Muscle of back (tissue), 11 donors: ENCODE data around the gene DNAJC16. TPM values are rescaled to one million over a fixed set of nuclear protein-coding genes. Genes with fewer than 3 reads are reported as not detected.
"Not testable (repeated sequence)": the region's sequence is repeated elsewhere in the genome, so short reads cannot be mapped to it uniquely, and the experiment has no call there.

Experiments used
- DNase-seq, 3 donors: peaks; one replicate each; pipeline versions ENCODE4 v3.0.0 to v3.0.0-alpha.2; 2013
- polyA plus RNA-seq, 10 donors: library from polyadenylated mRNA; unstranded; fragments of 120-200 nt; gene quantifications; one replicate each; pipeline ENCODE4 v1.2.1, GENCODE V29; 2013; ENCODE audit not compliant: insufficient read length in 10 of 10

DNAJC16 gene
- polyA plus RNA-seq, 10 donors, result 11.7 to 19.7 (median 15.4) TPM

DNA sequence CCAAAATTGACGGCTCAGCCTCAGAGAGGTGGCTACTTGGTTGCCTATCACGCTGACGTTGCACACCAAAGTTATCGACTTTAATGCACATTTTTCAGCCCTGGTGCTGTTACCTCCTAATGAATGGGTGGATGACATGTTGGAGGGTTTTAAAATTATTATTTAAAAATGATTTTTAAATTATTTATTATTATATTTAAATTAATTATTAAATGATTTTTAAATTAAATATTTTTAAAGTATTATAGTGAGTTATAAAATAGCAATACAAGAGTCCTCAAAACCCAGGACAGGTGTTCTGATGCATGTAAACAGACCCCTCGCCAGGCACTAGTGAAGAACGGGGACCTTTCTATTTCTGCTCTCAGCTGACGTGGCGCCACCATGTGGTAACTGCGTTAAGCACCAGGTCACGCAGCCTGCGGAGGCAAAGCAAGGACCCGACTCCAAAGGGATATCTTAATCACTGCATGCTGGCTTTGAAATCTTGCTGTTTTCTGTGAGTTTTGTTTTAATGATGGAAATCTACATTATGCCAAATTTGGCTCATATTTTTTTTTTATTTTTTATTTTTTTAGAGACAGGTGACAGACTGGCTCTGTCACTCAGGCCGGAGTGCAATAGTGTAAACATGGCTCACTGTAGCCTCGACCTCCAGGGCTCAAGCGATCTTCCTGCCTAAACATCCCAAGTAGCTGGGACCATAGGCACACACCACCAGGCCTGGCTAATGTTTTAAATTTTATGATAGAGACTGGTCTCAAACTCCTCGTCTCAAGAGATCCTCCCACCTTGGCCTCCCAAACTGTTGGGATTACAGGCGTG, 25.2 kb upstream of the DNAJC16 start:
- peak in 1 of 3 donors; percentile 30 for DNase-seq

DNA sequence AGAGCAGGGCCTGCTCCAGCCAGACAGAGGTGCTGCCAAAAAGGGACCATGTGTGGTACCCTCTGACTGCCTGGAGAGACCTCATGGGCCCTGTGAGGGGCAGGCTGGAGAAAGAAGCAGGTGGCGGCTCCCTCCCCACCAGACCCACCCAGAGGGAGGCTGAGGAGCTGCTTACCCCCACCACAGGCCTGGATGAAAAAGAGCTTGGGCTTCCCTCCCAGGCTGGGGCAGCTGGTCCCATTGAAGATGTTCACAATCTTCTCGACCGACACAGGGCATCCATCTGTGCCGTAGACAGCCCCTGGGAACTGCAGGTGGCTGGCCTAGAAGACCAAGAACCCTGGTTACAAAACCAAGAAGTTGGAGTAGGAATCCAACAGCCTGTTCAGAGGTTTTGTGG, 22.2 kb upstream of the DNAJC16 start:
- DNase-seq, result no peak

DNA sequence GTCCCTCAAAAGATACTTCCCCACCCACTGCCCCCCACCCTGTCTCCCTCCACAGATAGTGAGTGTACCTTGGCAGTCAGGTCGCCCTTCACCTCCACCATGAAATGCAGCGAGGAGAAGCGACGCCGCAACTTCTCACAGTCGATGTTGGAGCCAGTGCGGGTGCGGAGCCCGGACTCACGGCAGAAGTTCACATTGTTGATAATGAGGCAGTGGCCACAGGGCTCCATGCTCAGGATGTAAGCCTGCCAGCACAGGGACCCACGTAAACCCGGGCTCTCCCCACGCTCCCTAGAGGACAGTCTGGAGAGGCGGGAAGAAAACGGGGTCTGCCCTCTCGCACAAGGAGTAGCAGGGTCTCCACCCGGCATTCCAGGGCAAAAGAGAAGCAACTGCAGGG, 19.8 kb upstream of the DNAJC16 start:
- no peak for DNase-seq

DNA sequence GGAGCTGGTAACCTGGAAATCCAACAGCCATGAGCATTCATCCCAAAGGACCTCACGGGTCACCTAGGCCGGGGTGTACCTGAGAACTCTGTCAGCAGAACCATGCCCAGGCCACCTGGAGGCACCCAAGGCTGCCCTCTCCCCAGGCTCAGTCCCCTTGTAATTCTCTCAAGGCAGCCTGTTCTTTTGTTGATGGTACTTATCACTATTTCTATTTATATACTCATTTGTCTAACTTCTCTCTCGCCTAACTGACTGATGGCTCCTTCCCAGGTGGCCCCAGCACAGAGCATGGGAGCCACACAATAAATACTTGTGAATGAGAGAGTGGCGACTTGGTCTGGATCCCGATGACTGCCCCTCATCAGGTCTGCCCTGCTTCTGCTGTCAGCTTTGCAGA, 19.4 kb upstream of the DNAJC16 start:
- DNase-seq, result no peak

DNA sequence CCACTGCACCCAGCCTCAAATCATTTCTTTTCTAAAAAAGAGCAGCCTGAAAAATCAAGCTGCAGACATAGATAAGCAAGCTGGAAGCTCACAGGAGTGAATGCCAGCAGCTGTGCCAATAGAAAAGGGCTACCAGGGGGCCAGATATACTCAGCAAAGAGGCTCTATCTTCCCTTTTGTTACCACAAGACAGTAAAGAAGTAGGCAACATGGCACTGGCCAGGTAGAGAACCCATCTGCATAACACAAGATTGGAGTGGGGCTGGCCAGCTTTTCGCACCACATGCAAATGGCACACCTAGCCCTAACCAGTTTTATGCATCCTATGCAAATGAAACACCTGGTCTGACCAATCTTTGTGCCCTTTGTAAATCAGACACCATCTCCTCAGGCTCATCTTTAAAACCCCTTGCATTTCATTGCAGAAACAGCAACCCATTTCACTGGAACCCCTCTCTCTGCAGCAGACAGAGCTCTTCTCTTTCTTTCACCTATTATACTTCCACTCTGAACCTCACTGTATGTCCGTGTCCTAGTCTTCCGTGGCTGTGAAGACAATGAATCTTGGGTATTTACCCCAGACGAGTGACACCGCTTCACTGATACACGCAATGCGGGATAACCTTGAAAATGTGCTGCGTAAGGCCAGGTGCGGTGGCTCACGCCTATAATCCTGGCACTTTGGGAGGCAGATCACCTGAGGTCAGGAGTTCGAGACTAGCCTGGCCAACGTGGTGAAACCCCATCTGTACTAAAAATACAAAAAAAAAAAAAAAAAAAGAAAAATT, 17.8 kb upstream of the DNAJC16 start:
- no peak for DNase-seq

DNA sequence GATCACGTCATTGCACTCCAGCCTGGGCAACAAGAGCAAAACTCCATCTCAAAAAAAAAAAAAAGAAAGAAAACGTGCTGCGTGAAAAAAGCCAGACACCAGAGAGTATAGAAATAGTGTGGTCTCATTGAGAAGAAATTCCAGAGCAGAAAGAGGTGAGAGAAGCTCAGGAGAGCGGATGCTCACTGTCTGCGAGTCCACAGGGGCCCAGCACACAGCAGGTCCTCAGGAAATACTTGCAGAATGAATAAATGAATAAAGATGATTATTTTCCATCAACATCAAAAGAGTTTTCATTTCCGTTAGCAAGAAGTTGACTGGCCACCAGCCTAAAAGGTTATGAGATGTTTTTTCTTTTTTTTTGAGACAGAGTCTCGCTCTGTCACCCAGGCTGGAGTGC, 17.1 kb upstream of the DNAJC16 start:
- no peak for DNase-seq

DNA sequence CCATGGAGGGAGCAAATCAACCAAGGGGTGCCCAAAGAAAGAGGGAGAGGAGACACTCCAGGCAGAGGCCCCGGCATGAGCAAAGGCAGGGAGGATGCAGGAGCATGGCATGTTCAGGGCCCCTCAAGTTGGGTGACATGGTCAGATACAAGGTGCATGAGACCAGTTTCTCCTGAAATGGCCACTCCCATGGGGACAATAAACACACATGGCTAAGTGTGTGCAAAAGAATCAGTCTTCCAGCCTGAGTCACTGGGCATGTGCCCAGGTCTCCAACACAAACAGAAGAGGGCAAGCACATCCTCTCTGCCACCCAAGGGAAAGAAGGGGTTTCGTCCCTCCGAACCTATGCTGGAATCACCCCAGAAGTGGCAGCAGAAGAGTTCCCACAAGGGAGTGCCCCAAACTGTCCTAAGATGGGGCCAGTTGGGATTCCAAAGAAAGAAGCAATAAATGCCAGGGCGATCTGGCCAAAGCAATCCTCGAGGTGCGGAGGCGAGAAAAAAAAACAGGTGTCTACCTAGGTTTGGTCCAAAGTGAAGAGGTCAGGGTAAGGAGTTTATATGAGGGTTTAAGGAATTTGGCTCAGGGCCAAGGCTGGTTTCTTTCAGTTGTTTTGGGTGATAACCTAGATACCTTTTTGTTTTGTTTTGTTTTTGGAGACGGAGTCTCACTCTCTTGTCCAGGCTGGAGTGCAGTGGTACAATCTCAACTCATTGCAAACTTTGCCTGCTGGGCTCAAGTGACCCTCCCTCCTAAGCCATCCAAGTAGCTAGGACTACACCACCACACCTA, 15.8 kb upstream of the DNAJC16 start:
- DNase-seq, result no peak

DNA sequence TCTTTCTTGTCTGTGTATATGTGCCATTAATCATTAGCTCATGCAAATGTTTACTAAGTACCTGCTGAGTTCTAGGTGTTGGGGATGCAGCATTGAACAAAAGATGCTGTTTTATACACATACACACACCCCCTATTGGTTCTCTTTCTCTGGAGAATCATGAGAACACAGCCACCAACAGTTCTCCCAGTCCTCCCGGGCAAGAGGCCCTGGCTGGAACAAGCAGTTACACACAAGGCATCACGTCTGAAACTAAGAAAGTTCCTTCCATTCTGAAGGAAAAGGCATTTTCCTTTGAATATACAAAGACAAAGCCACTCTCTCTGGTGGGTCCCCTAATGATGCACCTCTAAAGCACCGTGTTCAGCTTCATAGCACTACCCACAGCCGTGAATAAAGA, 13.5 kb upstream of the DNAJC16 start:
- no peak for DNase-seq

DNA sequence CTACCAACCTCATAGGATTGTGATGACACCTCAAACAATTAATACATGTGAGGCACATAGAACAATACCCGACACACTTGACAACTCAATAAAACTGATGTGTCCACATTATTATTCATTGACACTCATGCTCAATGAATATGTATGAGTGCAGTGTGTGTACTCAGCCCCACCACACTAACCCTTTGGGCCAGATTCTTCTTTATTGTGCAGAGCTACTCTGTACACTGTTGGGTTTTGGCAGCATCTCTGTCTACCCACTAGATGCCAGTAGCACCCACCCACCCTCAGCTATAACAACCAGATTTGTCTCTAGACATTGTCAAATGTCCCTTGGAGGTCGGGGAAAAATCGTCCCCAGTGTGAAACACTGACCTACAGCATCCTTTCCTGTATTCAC, 12.7 kb upstream of the DNAJC16 start:
- DNase-seq, result no peak

DNA sequence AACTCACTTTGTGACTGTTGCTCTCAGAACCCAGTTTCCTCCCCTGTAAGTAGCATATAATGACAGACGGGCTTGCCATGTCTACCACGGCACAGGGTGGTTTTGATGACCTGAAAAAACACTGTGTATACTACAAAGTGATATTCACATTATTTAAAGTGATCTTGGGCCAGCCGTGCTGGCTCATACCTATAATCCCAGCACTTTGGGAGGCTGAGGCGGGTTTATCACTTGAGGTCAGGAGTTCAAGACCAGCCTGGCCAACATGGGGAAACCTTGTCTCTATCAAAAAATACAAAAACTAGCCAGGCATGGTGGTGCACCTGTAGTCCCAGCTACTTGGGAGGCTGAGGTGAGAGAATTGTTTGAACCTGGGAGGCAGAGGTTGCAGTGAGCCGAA, 12.1 kb upstream of the DNAJC16 start:
- DNase-seq, result not testable (repeated sequence)

DNA sequence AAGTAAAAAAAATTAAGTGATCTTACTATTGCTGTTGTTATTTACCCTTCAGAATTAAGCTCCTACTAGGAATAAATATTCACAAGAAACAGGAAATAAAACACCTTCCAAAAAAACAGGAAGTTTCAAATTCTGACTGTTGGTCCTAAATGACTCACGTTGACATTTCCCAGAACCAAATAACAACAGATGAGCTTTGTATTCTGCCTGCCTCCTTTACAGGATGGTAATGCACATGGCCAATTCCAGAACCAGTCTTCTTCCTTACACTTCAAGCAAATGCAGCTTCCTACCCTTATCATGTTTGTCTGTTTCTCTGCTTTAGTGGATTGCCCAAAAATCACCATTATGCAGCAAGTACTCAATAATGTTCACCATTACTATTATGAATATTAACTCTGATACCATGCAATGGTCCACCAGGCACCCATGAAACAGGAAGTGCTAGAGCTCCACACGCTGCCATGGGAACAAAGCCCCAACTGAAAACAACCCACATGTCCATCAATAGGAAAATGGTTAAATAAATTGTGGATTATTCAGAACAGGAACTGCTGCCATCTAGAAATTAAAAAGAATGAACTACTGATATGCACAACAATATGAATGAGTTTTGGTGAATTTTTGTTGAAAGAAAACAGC, 11.5 kb upstream of the DNAJC16 start:
- no peak for DNase-seq

DNA sequence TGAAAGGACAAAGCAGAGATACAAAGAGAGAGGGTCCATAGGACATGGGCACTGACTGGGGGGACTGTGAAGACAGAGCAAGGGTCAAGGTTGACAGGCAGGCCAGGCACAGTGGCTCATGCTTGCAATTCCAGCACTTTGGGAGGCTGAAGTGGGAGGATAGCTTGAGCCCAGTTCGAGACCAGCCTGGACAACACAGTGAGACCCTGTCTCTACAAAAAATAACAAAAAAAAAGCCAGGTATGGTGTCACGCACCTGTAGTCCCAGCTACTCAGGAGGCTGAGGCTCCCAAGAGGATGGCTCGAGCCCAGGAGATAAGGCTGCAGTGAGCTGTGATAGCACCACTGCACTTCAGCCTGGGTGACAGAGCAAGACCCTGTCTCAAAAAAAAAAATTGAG, 7.0 kb upstream of the DNAJC16 start:
- no peak for DNase-seq

DNA sequence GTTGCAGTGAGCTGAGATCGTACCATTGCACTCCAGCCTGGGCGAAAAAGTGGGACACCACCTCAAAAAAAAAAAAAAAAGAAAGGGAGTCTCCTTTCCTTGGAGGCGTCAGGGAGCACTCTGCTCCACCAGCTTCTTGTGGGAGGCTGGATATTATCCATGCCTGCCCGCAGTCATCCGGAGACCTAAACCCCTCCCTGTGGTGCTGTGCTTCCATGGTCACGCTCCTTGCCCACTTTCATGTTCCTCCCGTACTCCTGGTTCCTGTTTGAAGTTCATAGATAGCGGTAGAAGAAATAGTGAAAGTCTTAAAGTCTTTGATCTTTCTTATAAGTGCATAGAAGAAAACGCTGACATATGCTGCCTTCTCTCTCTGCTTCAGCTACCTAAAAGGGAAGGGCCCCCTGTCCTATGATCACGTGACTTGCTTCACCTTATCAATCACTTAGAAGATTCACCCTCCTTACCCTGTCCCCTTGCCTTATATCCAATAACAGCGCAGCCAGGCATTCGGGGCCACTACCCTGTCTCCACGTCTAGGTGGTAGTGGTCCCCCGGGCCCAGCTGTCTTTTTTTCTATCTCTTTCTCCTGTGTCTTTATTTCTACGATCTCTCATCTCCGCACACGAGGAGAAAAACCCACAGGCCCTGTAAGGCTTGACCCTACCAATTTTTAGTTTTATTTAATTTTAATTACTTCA, 5.3 kb upstream of the DNAJC16 start:
- not testable (repeated sequence) for DNase-seq

DNA sequence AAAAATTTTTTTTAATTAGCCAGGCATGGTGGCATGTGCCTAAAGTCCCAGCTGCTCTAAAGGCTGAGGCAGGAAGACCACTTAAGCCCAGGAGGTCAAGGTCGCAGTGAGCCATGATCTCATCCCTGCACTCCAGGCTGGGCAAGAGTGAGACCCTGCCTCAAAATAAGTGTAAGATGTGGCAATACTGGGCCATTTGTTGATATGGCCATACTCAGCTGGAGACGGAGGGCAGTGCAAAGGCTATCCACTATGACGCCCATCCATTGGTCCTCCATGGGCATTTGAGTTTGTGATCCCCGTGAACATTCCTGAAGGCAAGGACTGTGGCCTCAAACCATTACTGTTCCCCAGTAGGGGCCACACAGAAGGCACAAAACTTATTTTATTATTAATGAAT, 4.1 kb upstream of the DNAJC16 start:
- no peak for DNase-seq

DNA sequence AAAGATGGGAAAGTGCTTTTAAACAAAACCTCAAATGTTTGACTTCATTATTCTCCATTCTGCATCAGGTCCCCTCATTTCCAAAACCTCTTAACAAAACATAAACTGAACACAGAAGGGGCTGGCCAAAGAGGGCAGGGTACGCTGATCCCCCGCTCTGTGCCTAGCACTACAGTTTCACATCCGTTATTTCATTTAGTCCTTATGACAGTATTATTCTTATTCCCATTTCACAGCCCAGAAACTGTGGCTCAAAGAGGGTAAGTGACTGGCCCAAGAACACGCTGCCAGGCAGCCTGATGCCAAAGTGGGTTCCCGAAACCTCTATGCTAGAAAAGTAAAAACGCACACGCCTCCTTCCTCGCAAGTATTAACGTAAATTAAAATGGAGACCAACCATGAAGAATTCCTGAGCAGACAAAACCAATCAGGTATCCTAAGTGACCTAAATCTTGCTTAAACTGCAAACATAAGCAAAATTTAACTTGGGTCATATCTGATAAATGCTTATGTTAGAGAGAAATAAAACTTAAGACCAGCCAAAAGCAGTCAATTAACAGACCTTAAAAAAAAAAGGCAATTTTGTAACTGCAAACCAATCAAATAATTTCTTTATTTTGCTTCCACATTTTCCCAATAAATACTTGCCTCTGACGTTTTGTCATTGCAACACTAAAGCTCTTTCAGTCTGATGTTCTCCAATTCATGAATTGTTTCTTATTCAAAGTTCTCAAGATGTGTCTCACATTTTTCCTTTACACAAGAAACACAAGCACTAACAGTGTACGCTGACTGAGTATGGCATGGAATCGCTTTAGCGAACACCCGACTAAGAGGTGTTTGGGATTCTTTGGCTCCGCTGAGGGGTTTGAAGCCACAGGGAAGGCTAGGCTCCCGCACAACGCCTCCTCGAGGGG, 3.3 kb upstream of the DNAJC16 start:
- peak in 2 of 3 donors; percentile 17 to 27 for DNase-seq

DNA sequence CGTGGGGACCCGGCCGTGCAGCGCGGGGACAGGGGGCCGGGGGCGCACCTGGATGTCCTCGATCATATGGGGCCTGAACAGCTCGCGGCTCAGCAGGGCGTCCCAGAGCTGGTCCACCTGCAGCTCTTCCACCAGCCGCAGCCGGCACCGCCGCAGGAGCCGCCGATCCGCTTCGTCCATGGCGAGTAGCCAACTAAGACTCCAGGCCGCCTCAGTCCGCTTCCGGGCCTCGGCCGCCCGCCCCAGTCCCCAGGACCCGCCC, 2.7 kb upstream of the DNAJC16 start, which contains the start of gene CASP9:
TSS of gene CASP9 (minus strand) at position 195 of the 262 bp plus-strand sequence. CDS start at position 180, 15 bp downstream.
- DNase-seq, result no peak

DNA sequence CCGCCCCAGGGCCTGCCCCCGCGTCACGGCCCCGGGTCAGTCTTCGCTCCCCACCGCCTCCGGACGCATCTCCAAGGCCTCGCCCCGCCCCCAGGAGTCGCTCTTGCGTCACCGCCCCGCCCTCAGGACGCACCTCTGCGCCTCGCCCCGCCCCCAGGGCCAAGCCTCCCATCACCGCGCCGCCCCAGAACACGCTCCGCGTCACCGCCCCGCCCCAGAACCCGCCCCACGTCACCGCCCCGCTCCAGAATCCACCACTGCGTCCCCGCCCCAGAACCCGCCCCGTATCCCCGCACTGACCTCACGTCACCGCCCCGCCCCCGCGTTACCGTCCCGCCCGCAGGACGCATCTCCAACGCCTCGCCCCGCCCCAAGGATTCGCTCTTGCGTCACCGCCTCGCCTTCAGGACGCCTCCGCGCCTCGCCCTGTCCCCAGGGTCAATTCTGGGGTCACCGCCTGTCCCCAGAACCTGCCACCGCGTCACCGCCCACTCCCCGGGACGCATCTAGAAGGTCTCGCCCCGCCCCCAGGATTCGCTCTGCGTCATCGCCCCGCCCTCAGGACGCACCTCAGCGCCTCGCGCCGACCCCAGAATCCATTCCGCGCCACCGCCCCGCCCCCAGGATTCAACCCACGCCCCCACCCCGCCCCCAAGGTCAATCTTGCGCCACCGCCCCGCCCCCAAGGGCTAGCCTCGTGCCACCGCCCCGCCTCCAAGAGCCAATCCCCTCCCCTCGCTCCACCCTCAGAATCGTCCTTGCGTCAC, 2.2 kb upstream of the DNAJC16 start:
- peak; percentile 98 to 99 (median 99) for DNase-seq

DNA sequence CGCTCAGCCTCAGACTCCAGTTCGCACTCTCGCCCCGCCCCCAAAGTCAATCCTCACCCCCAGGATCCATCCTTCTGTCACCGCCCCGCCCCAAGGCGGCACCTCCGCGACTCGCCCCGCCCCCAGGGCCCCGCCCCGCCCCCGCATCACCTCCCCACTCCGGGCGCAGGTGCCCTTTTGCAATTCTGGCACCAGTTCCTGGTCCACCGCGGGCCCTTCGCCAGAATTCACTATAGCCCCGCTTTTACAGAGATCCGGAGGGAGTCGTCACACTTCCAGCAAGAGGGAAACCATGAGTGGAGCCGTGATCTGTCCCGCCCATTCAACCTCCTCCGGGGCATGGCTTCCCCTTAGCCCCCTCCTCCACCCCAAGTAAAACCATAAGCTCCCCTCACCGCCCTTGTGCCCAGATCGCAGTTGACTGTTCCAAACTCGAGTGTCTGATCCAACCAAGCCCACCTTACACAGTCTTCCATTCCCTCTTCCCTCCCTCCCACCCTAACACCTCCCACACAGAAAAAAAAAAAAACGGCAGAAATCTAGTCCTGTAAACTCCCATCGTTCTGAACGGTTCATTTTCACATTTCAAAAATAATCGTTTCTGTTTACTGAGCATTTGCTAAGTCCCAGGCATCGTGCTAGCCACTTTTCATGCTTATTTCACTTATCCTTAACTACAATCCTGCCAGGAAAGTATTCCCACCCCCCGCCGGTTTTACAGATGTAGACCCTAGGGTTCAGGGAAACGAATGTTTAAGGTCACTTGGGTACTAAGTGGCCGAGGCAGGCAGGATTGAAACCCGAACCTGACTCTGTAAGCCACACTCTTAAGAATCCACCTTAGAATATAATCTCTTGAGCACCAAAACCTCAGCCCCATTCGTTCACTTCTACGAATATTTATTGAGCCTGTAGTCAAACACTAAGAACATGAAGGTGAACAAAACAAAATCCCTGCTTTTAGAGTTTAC, 1.3 kb upstream of the DNAJC16 start:
- peak in 2 of 3 donors; percentile 21 to 99 for DNase-seq
